OCI-LY7 (cell line): ENCODE measurements around the gene RNF144A. TPM values are rescaled to one million over a fixed set of nuclear protein-coding genes. Genes with fewer than 3 reads are reported as not detected.

ENCODE experiments used
- BruUV-seq: library from RNA; stranded (reverse); fragments of 400-500 nt; replicated peaks from 2 replicates; lab custom pipeline; 2021; lab: Mats Ljungman, UMichigan
- CTCF ChIA-PET: fragments of 300-600 bp; sonication (Branson Sonifier 250); formaldehyde crosslinking; loops from one replicate; lab custom pipeline; 2022; ENCODE audit warnings: antibody characterized with exemption; ENCODE audit not compliant: unreplicated experiment; lab: Charles Lee
- POLR2A ChIA-PET: fragments of 300-600 bp; sonication (Branson Sonifier 250); formaldehyde crosslinking; loops from one replicate; lab custom pipeline; 2022; ENCODE audit warnings: antibody characterized with exemption; lab: Charles Lee
- DNase-seq: peaks from one replicate; pipeline ENCODE4 v3.0.0-alpha.2; 2015; ENCODE audit warnings: low spot score
- H2AFZ ChIP-seq: fragments of 200-600 bp; sonication (generic), shearing (Covaris generic); 2 replicates; pipeline ENCODE4 v1.6.1; 2014; ENCODE audit warnings: mild to moderate bottlenecking, antibody characterized with exemption, low read length, moderate library complexity
- H3K27ac ChIP-seq: fragments of 200-600 bp; sonication (generic); 2 replicates; pipeline ENCODE4 v1.5.1; 2014; ENCODE audit warnings: mixed run types, low read depth, mild to moderate bottlenecking, moderate library complexity, low read length, inconsistent platforms; ENCODE audit not compliant: poor library complexity, severe bottlenecking
- H3K36me3 ChIP-seq: fragments of 200-600 bp; sonication (generic); 2 replicates; pipeline ENCODE4 v1.6.1; 2014; ENCODE audit warnings: mild to moderate bottlenecking, antibody characterized with exemption, low read length, moderate library complexity, mixed read lengths; ENCODE audit not compliant: insufficient read depth
- H3K4me1 ChIP-seq: fragments of 200-600 bp; sonication (generic); 2 replicates; pipeline ENCODE4 v1.5.1; 2014; ENCODE audit warnings: mild to moderate bottlenecking, low read length; ENCODE audit not compliant: insufficient read depth, poor library complexity, severe bottlenecking
- H3K4me2 ChIP-seq: fragments of 200-600 bp; sonication (generic); 2 replicates; pipeline ENCODE4 v1.6.1; 2014; ENCODE audit warnings: mild to moderate bottlenecking, low read length
- H3K4me3 ChIP-seq: fragments of 200-600 bp; sonication (generic); 2 replicates; pipeline ENCODE4 v1.5.1; 2014; ENCODE audit warnings: mild to moderate bottlenecking, low read depth, low read length; ENCODE audit not compliant: poor library complexity, severe bottlenecking
- H3K79me2 ChIP-seq: fragments of 200-600 bp; sonication (generic); 2 replicates; pipeline ENCODE4 v1.6.1; 2016; ENCODE audit warnings: low read depth, mild to moderate bottlenecking, low read length, moderate library complexity, mixed read lengths; ENCODE audit not compliant: insufficient read depth
- H3K9me2 ChIP-seq: fragments of 200-600 bp; sonication (generic); 2 replicates; pipeline ENCODE4 v1.6.1; 2016; ENCODE audit warnings: mild to moderate bottlenecking, low read length, mixed read lengths; ENCODE audit not compliant: insufficient read depth
- H3K9me3 ChIP-seq: fragments of 200-600 bp; sonication (generic); 2 replicates; pipeline ENCODE4 v1.6.1; 2014; ENCODE audit warnings: mild to moderate bottlenecking, mixed run types, low read length, mixed read lengths
- H4K20me1 ChIP-seq: fragments of 200-600 bp; sonication (generic); 2 replicates; pipeline ENCODE4 v1.6.1; 2014; ENCODE audit warnings: mild to moderate bottlenecking, antibody characterized with exemption, low read length, moderate library complexity, mixed read lengths; ENCODE audit not compliant: insufficient read depth
- EZH2phosphoT487 ChIP-seq: fragments of 200-600 bp; sonication (generic); IDR thresholded peaks from 2 replicates; pipeline ENCODE4 v1.6.1; 2018; ENCODE audit warnings: low read depth, borderline replicate concordance, mild to moderate bottlenecking, mixed run types, antibody characterized with exemption, low read length, moderate library complexity, mixed read lengths
- intact Hi-C: fragments of 100-400 bp; cut with micrococcal nuclease; formaldehyde crosslinking; loops from one replicate; pipeline ENCODE4 v1.10.0; 2022; ENCODE audit not compliant: unreplicated experiment
- total RNA-seq, 2 experiments: library from RNA; depleted of rRNA in 1 of 2; stranded (reverse); fragments of >200 nt in 1 of 2; shearing (Covaris generic) in 1 of 2; gene quantifications; 2 replicates each; pipeline ENCODE4 v1.2.3, GENCODE V29; 2014 to 2022
- TF ChIP-seq, protein P1 (sequence below): fragments of 200-600 bp; sonication (generic); conservative IDR thresholded peaks from 2 replicates; pipeline ENCODE4 v1.5.1; 2014; ENCODE audit warnings: mild to moderate bottlenecking, antibody characterized with exemption, low read length, moderate library complexity, mixed read lengths

The RNF144A gene
- total RNA-seq, 2 experiments from 2014 or later = 1.1 to 1.9 TPM

DNA sequence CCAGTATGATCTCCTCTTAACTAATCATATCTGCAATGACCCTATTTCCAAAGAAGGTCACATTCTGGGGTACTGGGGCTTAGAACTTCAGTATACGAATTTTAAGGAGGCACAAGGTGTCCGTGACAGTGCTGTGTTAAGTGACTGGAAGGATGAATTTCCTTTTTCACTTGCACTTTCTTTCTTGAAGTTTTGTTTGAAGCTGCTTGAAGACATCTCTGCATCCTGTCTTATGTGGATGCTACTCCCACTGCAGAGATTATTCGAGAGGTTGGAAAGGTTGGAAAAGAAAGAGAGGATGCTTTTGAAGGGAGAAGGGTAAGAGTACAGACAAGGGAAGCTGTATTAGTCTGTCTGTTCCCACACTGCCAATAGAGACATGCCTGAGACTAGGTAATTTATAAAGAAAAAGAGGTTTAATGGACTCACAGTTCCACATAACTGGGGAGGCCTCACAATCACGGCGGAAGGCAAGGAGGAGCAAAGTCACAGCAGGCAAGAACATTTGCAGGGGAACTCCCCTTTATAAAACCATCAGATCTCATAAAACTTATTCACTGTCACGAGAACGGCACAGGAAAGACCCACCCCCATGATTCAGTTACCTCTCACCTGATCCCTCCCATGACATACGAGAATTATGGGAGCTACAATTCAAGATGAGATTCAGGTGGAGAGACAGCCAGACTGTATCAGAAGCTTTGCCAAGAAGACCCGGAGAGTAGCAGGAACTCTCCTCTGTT lies 3.6 kb upstream of the RNF144A start:
- no peak for TF ChIP-seq EZH2phosphoT487
- TF ChIP-seq, protein P1, sequence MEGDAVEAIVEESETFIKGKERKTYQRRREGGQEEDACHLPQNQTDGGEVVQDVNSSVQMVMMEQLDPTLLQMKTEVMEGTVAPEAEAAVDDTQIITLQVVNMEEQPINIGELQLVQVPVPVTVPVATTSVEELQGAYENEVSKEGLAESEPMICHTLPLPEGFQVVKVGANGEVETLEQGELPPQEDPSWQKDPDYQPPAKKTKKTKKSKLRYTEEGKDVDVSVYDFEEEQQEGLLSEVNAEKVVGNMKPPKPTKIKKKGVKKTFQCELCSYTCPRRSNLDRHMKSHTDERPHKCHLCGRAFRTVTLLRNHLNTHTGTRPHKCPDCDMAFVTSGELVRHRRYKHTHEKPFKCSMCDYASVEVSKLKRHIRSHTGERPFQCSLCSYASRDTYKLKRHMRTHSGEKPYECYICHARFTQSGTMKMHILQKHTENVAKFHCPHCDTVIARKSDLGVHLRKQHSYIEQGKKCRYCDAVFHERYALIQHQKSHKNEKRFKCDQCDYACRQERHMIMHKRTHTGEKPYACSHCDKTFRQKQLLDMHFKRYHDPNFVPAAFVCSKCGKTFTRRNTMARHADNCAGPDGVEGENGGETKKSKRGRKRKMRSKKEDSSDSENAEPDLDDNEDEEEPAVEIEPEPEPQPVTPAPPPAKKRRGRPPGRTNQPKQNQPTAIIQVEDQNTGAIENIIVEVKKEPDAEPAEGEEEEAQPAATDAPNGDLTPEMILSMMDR = no peak
- no peak for DNase-seq
- Histone ChIP-seq H3K9me2 (no peaks in the 10 kb centered on the region), H3K4me2 (no peak overlapping the region), H3K4me3 (no peak overlapping the region), H4K20me1 (no peaks in the 10 kb centered on the region), H3K79me2 (no peaks in the 10 kb centered on the region), H3K36me3 (no peaks in the 10 kb centered on the region), H3K9me3 (no peaks in the 10 kb centered on the region), H3K27ac (no peak overlapping the region), H3K4me1 (peaks cover 2% of the 10 kb centered on the region), H2AFZ (no peak overlapping the region)
- BruUV-seq = no TSS peak
- CTCF ChIA-PET = no interaction called here
- POLR2A ChIA-PET = interaction anchor here (0.6 kb wide), 1 partner anchor 8 kb away, joined by 3 read pairs; no protein-coding TSS in a partner anchor
- intact Hi-C loops = no loop called here

DNA sequence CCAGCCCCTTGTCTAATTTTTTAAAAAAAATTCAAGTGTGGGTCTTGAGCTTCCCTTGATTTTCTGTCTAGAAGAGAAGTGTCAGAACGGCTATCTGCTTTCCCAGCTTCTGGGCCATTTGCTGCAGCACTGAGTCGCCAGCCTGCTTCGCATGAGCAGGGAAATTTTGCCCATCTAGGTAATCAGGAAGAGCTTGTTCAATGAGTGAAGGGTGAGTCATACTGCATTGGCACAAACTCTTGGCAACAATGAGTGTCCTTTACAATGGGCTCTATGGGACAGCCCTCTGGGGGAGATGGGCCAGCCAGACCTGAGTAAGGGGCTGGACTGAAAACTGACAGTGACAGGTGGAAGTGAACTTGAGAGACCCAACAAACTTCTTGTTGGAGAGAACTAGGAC lies 2.4 kb upstream of the RNF144A start:
- CTCF ChIA-PET = no interaction called here
- no peaks in the 10 kb centered on the region for H3K9me2 ChIP-seq
- no peak overlapping the region for H3K4me3 ChIP-seq
- H3K27ac ChIP-seq = no peak overlapping the region
- no TSS peak for BruUV-seq
- H3K79me2 ChIP-seq = no peaks in the 10 kb centered on the region
- intact Hi-C loops = no loop called here
- no peaks in the 10 kb centered on the region for H3K9me3 ChIP-seq
- H3K4me1 ChIP-seq = peaks cover 2% of the 10 kb centered on the region
- POLR2A ChIA-PET = no interaction called here
- H2AFZ ChIP-seq = no peak overlapping the region
- H3K4me2 ChIP-seq = no peak overlapping the region
- no peaks in the 10 kb centered on the region for H3K36me3 ChIP-seq
- TF ChIP-seq, protein P1 = no peak
- no peak for TF ChIP-seq EZH2phosphoT487
- DNase-seq = no peak
- no peaks in the 10 kb centered on the region for H4K20me1 ChIP-seq

DNA sequence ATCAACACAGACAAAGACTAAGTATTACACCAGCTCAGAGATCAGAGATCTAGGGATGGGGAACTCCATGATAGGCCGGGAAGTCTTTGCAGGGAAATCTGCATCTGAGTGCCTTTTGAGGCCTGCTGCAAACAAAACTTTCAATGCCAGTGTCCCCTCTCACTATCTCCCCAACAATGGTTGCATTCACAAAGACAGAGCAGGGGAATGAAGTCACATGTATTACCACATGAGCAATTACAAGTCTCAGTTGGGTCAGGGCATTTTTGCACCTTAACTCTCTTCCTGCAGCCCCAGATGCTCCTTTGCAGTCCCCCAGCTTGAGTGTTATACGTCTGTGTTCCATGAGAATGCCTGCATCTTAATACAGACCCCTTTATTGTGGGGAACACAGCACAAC lies 1.8 kb upstream of the RNF144A start:
- H3K4me3 ChIP-seq = no peak overlapping the region
- ChIA-PET POLR2A (interaction anchor here (1.2 kb wide), 1 partner anchor 18 kb away, joined by 3 read pairs; no protein-coding TSS in a partner anchor), CTCF (no interaction called here)
- H2AFZ ChIP-seq = no peak overlapping the region
- no peaks in the 10 kb centered on the region for H3K9me2 ChIP-seq
- H3K79me2 ChIP-seq = no peaks in the 10 kb centered on the region
- H3K4me2 ChIP-seq = no peak overlapping the region
- no TSS peak for BruUV-seq
- peaks cover 2% of the 10 kb centered on the region for H3K4me1 ChIP-seq
- TF ChIP-seq, protein P1 = no peak
- TF ChIP-seq EZH2phosphoT487 = no peak
- H4K20me1 ChIP-seq = no peaks in the 10 kb centered on the region
- intact Hi-C loops = no loop called here
- H3K36me3 ChIP-seq = no peaks in the 10 kb centered on the region
- no peak for DNase-seq
- H3K9me3 ChIP-seq = no peaks in the 10 kb centered on the region
- H3K27ac ChIP-seq = no peak overlapping the region
